Jurkat, Clone E6-1 (cell line): ENCODE measurements around the gene TRIM2. TPM values are rescaled to one million over a fixed set of nuclear protein-coding genes. Genes with fewer than 3 reads are reported as not detected.
"Not testable (repeated sequence)": the region's sequence is repeated elsewhere in the genome, so short reads cannot be mapped to it uniquely, and the experiment has no call there.

ENCODE experiments used
- DNase-seq: peaks from one replicate; pipeline ENCODE4 v3.0.0-alpha.2; 2011; ENCODE audit warnings: low read depth, low spot score
- H3K4me3 ChIP-seq: 2 replicates; pipeline ENCODE4 v1.5.1; 2011; ENCODE audit warnings: mild to moderate bottlenecking, low read length, control low read depth, moderate library complexity
- polyA plus RNA-seq: library from polyadenylated mRNA; unstranded; fragments of >200 nt; gene quantifications from one replicate; pipeline ENCODE4 v1.2.1, GENCODE V29; 2012; ENCODE audit warnings: missing spikeins; ENCODE audit not compliant: insufficient read length, insufficient read depth

Gene TRIM2
- polyA plus RNA-seq, result 2.3 TPM

DNA sequence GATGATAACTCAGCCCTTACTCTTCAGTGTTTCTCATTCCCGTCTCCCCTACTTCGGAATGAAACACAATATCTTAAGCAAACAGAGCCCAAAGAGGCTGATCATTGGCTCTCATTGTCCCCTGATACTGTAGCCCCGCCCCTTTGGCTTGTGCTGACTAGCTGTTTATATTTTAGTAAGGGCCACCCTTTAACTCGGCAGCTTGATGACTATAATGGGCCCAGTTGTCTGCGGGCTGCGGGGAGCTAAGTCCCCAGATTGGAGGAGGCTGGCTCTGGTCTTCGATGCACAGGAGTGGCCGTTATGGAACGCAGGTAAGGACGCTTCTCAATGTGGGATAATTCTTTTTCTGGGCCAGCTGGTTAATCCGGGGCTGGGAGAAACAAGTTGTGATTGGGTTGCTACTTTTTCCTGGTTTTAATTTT is at the start of gene TRIM2:
Gene TRIM2 (plus strand): TSS at position 197 of the 425 bp plus-strand sequence. CDS start 88 bp downstream, at position 285.
- no peak within 1 kb of the TSS for H3K4me3 ChIP-seq
- DNase-seq, result no peak

DNA sequence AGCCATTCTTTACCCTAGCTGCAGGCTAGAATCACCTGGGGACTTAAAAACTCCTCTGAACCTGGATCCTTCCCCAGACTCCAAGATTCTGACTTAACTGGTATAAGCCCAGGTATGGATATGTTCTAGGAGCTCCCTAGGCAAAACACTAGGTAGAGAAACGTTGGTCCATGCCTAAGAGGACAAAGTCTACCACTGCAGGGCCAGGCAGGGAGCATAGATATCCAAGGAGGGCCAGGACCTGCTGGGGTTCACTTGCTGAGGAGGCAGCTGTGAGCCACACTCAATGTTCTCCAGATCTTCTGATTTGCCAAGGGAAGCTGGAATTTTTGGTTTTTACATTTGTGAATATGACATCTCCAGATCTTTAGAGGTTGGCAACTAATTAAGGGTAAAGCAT is 48.6 kb upstream of the TRIM2 start:
- no peak for DNase-seq

DNA sequence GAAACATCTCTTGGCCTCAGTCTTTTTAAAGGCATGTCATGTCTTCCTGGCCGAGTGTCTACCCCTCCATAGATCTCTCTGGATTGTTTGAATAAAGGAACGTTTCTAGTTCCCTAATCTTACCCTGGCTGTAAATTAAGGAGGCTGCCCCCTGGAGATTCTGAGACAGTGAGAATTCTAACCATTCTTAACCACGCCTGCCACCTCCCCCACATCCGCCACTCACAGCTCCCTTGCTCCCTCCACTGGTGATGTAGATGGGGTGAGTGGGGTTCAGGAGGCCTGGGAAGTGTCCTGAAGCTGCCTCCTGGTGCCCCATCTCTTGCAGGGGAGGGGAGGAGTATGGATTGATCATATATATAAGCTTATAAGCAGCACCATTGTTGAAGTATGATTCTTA is 48.0 kb upstream of the TRIM2 start:
- DNase-seq, result peak; percentile 51

More for the DNA sequence above, 48.6 kb upstream of the TRIM2 start:
- no peak overlapping the region for H3K4me3 ChIP-seq

DNA sequence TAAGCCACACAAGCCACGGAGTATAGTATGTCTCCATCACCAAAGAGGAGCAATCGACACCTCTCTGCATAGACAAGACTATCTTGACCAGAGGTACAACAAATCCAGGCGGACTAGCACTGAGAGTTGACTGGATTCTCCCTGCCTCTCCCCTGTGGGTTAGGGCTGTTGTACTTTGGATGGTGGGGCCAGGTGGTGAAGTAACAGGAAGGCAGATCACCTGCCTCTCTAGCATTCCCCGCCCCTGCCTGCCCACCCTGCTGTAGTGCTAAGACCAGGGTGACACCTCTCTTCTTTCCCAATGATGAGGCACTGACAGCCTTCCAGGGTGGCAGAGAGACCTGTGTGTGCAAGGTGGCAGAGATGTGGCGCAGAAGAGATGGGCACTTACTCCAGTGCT is 47.5 kb upstream of the TRIM2 start:
- DNase-seq, result no peak
- H3K4me3 ChIP-seq, result no peak overlapping the region

More for the DNA sequence above, 48.0 kb upstream of the TRIM2 start:
- H3K4me3 ChIP-seq, result no peak overlapping the region

DNA sequence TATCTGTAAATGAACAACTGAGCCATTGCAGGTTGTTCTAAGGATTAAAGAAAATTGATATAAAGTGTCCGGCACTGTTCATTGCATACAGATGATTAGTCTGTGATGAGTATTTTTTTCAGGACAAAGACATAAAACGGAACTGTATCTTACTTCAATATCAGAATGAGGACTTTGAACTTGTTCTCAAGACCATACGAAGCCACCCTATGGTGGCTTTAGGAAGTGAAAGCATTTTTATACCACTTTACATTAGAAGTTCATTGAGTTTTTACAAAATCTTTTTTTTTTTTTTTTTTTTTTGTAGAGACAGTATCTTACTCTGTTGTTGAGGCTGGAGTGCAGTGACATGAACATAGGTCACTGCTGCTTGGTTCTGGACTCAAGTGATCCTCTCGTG is 45.2 kb upstream of the TRIM2 start:
- peak; percentile 48 for DNase-seq
- H3K4me3 ChIP-seq, result no peak overlapping the region

DNA sequence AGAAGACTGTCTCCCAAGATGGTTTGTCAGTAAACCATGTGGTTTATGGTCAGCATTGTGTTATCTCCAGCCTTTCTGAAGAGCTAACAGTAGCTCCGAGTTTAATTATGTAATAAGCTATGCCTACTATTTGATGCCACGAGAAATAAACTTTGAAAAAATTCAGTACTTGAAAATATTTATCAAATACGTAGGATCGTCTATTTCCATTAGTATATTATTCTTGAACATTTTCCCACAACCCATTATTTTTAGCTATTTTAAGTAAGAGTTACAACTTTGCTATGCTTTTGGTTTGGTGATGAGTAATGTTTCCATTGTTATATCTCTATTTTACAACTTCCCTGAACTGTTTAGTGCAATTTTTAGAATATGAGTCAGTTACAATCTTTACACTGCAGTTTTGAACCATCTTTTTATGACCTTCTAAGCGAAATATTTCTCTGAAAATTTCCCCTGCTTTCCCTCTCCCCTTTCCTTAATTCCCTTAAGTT is 44.5 kb upstream of the TRIM2 start:
- no peak overlapping the region for H3K4me3 ChIP-seq
- DNase-seq, result no peak

DNA sequence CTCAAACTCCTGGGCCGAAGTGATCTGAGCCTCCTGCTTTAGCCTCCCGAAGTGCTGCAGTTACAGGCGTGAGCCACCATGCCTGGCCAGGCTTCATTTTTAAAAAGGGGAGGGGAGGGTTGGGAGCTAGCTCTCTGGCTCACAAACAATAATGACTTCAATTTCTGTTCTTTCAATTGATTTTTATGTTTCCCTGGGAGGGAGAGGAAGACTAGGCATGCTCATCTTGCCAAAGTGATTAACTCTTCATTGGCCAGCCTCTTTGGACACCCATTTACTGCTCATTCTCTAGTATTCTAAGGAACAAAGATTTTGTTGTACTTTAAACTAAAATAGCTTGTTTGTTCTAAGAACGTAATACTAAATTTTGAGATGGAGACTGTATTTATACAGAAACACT is 43.4 kb upstream of the TRIM2 start:
- no peak for DNase-seq
- H3K4me3 ChIP-seq, result no peak overlapping the region

DNA sequence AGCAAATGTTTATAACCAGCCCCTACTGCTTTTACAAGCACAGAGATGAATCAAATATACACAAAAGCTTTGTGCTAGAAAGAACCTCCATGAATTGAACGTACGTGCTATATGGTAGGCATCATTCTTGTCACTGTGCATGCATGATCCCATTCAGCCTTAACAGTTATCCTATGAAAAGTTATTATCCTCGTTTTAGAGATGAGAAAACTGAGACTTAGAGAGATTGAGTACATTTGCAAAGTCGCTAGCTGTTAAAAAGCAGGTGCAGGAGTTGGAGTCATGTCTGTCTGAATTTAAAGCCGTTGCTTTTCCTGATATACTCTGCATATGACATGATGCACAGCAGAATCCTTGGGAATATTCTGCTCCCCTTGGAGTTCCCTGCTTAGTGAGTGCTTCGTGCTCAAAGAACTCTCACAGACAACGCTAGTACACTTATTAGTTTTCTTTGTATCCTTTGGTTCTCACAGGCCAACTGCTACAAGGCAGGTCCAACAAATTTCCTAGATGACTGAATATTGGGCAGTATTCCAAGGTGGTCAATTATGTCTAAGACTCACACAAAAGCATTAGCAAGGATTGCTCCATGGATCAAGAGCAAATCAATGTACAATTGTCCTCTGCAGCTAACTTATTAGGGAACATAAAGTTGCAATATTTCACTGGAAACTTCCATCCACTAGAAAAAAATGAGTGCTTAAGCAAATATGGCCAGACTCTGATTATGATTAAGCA is 42.8 kb upstream of the TRIM2 start:
- no peak for DNase-seq
- H3K4me3 ChIP-seq, result no peak overlapping the region

DNA sequence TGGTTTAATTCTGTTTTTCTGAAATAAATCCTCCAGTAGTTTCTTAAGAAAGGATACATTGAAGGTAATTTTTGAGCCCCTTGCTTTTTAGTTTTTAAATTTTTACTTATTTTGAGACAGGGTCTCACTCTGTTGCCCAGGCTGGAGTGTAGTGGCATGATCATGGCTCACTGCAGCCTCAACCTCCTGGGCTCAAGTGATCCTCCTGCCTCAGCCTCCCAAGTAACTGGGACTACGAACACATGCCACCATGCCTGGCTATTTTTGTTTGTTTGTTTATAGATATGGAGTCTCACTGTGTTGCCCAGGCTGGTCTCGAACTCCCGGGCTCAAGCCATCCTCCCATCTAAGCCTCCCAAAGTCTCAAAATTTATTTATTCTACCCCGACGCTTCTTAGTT is 39.0 kb upstream of the TRIM2 start:
- not testable (repeated sequence) for H3K4me3 ChIP-seq, DNase-seq

DNA sequence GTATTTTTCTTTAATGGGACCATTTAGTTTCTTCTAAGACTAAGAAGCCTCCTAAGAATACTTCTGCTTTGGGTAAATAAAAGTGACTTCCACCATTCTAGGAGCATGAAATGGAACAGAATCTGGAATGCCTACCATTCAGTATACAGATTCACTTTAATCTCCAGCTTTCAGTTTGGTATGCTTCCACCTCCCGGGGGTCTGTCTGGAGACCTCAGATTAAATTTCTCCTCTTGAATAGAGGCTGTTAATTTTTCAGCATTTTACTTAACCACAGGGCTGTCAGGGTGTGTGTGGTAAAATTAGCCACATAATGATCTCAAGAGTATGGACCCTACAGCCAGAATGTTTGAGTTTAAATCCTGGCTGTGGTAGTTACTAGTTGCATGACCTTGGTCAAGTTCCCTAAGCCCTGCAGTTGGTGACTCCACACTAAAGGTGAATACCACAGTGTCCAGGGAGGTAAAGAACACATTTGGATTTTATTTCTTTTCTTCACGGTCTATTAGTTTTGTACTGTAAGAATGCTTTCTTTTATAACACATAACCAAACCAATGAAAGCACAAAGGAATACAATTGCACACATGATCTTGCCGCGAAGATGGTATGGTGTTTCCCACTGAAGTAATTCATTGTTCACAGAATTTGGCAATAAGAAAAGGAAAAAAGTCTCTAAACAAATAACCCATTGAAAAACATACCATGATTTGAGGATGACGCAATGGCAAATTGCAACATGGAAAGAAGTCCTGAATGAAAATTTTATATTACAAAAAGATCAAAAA is 37.3 kb upstream of the TRIM2 start:
- no peak overlapping the region for H3K4me3 ChIP-seq
- no peak for DNase-seq

DNA sequence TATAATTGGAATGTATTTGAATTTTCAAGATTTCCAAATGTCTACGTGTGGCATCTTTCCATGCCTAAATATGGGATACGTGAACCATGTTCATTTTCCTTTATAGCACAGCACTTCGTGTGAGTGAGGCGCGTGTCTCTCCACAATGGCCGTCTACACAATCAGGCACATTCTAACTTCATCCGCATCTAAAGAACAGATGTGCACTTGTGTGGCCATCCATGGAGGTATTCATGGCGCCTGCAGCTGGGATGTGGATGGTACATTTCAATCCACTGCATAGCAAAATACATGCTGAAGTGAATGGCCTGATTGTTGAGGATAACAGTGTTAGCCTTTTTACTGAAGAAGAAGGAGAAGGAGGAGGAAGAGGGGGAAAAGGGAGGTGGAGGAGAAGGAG is 34.5 kb upstream of the TRIM2 start:
- no peak for DNase-seq
- H3K4me3 ChIP-seq, result no peak overlapping the region

DNA sequence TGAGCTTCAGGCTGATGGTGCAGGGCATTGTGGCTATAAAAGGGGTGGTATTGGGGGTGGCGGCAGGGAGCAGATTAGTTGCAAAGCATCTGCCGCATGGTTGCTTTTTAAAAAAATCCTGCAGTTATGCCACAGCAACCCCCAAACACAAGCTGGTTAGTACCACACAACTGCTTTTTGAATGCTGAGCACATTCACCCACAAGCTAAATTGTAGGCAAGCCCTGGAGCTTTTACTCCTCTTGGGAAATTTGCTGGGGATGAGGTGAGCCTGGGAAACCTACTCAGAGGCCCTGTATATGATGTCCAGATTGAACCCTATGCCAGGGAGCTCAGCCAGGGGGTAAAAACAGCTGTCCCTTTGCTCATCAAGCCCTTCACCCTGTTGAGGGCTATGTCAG is 33.8 kb upstream of the TRIM2 start:
- H3K4me3 ChIP-seq, result no peak overlapping the region
- DNase-seq, result no peak

DNA sequence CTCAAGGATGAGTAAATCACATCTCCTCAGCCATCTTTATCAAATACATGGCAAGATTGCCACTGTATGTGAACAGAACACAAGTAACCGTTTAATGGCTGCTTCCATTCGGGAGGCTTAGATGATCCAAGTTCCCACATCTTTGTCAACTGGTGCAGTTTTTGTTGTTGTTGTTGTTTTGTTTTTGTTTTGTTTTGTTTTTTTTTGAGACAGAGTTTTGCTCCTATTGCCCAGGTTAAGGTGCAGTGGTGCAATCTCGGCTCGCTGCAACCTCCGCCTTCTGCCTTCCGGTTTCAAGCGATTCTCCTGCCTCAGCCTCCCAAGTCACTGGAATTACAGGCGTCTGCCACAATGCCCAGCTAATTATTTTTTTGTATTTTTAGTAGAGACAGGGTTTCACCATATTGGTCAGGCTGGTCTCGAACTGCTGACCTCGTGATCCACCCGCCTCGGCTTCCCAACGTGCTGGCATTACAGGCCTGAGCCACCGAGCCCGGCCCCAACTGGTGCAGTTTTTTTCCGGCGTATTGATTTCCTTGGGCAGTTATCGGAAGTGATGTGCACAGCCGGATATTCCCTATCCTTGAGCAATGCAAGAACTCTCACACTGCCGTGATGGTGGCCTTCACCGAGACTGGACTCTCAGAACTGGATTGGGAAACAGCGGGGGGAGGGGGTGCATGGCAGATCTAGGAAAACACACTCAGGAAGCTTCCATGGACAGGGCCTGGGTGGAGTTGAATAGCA is 29.2 kb upstream of the TRIM2 start:
- DNase-seq, result no peak
- no peak overlapping the region for H3K4me3 ChIP-seq

DNA sequence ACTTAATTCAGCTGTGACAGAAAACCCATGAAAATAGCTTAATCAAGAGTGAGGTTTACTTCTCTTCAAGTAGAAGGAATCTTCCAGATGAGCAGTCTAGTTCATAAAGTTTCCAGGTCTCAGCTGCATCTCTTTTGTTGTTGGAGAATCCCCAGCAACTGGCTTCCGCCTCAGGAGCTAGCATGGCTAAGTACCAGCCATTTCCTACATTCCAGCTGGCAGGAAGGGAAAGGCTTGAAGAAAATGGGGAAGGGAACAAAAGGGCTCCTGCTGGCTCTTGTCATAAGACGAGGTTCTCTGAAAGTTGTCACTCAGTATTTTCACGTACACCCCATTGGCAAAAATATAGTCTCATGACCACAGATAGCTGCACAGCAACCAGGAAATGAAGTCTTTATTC is 27.3 kb upstream of the TRIM2 start:
- no peak overlapping the region for H3K4me3 ChIP-seq
- DNase-seq, result no peak

DNA sequence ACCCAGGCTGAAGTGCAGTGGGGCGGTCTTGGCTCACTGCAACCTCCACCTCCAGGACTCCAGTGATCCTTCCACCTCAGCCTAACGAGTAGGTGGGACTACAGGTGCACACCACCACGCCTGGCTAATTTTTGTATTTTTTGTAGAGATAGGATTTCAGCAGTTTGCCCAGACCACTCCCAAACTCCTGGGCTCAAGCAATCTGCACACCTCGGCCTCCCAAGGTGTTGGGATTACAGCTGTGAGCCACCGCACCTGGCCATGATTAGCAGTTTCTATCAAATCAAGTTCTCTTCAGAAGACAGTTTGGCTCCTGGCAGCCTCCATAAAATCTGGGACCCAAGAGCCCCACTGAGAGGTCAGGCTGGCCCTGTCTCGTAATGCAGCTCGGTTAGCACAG is 26.4 kb upstream of the TRIM2 start:
- no peak overlapping the region for H3K4me3 ChIP-seq
- no peak for DNase-seq

DNA sequence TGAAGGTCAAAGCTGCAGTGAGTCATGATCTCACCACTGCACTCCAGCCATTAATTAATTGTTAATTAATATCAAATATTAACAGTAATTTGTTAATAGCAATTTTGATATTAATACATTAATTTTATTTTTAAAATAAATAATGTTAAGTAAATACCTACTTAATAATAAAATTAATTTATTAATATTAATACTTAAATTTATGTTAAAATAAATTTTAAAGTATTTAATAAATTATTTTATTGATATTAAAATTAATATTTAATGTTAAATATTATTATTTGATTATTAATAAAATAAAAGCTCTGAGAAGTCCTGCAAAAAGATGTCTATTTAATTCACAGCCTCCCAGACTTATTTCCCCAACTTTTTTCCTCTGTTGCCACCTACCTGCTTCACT is 25.1 kb upstream of the TRIM2 start:
- no peak for DNase-seq
- H3K4me3 ChIP-seq, result no peak overlapping the region

DNA sequence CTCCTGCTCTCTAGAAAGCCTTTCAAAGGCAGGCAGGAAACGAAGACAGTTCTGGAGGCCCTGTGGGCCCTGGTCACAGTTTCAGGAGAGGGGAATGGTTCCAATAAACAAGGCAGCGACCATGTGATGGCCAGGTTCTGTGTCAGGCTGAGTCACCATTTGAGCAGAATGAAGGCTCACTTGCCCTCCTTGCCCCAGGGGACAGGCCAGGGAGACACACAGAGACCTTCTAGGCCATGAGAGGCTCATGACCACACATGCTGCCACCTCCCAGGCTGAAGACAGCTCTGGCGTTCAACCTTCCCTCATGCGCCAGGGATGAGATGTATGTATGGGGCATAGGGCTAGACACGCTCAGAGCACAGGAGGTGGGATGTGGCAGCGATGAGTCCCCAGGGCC is 22.9 kb upstream of the TRIM2 start:
- H3K4me3 ChIP-seq, result no peak overlapping the region
- DNase-seq, result no peak

DNA sequence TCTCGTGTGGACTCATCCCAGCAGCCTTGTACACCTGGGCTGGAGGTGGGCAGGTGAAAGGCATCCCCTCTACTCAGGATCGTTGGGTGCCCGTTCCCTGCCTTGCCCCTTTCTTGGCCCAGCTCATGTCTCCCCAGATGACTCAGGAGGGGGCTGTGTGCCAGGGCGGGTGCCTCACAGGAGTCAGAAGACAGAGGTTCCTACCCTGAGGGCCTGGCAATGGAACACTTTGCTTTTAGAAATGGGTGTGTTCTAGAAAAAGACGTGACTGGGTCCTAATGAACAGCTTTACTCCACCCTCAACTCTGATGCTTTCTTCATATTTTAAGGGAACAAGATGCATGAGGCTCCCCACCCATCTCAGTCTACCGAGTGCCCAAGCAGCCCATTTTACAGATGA is 22.5 kb upstream of the TRIM2 start:
- no peak for DNase-seq
- no peak overlapping the region for H3K4me3 ChIP-seq

DNA sequence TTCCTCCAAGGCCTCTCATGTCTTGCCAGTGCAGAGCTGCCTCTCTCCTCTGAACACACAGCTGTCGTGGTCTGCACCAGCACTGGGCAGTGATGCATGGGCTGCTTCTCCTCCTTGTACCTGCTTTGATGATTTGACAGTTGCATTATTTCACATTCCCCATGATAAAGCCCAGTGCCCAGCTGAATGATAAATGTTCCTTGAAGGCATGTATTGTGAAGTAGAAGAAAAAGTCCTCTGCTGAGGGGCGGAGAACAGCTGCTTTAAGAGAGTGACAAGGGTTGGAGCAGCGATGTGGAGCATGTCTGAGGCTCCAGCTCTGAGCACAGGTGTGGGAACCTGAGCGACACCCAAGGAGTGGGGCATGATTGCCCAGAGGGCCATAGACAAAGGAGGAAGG is 21.1 kb upstream of the TRIM2 start:
- no peak for DNase-seq
- H3K4me3 ChIP-seq, result no peak overlapping the region
